Neuronal stem cell (in vitro differentiated cells): ENCODE measurements around the gene HIP1R.

Source experiments
- DNase-seq: peaks from one replicate; pipeline ENCODE4 v3.0.0-alpha.2; 2013; ENCODE audit warnings: low spot score
- H2AFZ ChIP-seq: one replicate; pipeline ENCODE4 v1.6.1; 2013; ENCODE audit warnings: mild to moderate bottlenecking, low read length, inconsistent platforms
- H2AK5ac ChIP-seq: 2 replicates; pipeline ENCODE4 v1.6.1; 2013; ENCODE audit warnings: low read depth, mild to moderate bottlenecking, inconsistent platforms, low read length, moderate library complexity, mixed read lengths
- H2BK120ac ChIP-seq: 2 replicates; pipeline ENCODE4 v1.6.1; 2013; ENCODE audit warnings: low read depth, mild to moderate bottlenecking, inconsistent platforms, low read length, moderate library complexity, mixed read lengths
- H2BK12ac ChIP-seq: one replicate; pipeline ENCODE4 v1.6.1; 2013; ENCODE audit warnings: low read length, inconsistent platforms
- H2BK15ac ChIP-seq: 2 replicates; pipeline ENCODE4 v1.6.1; 2013; ENCODE audit warnings: mild to moderate bottlenecking, low read length, inconsistent platforms, mixed read lengths
- H2BK5ac ChIP-seq: one replicate; pipeline ENCODE4 v1.6.1; 2013; ENCODE audit warnings: inconsistent platforms, mild to moderate bottlenecking, low read length, moderate library complexity
- H3K14ac ChIP-seq: one replicate; pipeline ENCODE4 v1.6.1; 2013; ENCODE audit warnings: low read length, inconsistent platforms
- H3K18ac ChIP-seq: 2 replicates; pipeline ENCODE4 v1.6.1; 2013; ENCODE audit warnings: low read length, inconsistent platforms
- H3K23ac ChIP-seq: 2 replicates; pipeline ENCODE4 v1.6.1; 2013; ENCODE audit warnings: low read depth, mild to moderate bottlenecking, mixed read lengths, low read length, inconsistent platforms; ENCODE audit not compliant: poor library complexity
- H3K27ac ChIP-seq: replicated peaks from 3 replicates; pipeline ENCODE4 v1.5.1; 2013; ENCODE audit warnings: low read length, inconsistent platforms
- H3K27me3 ChIP-seq, 3 experiments: 2 replicates each; pipeline ENCODE4 v1.6.1; 2013; ENCODE audit warnings: low read length in 3 of 3, mild to moderate bottlenecking in 2 of 3, inconsistent platforms in 1 of 3, low read depth in 1 of 3, mixed read lengths in 1 of 3, moderate library complexity in 1 of 3; ENCODE audit not compliant: control insufficient read depth in 3 of 3, insufficient read depth in 3 of 3
- H3K36me3 ChIP-seq, 2 donors: replicated peaks in 1 of 2; 2 replicates each; pipeline ENCODE4 v1.6.1; 2013; ENCODE audit warnings: low read length in 2 of 2; ENCODE audit not compliant: control insufficient read depth in 2 of 2, insufficient read depth in 2 of 2
- H3K4ac ChIP-seq: 2 replicates; pipeline ENCODE4 v1.6.1; 2013; ENCODE audit warnings: inconsistent platforms, mild to moderate bottlenecking, low read length, moderate library complexity
- H3K4me1 ChIP-seq, 2 donors: 1 replicate in 1 of 2; 2 replicates in 1 of 2; pipeline ENCODE4 v1.6.1; 2013; ENCODE audit warnings: low read length in 2 of 2, low read depth in 1 of 2; ENCODE audit not compliant: control insufficient read depth in 2 of 2, insufficient read depth in 1 of 2
- H3K4me2 ChIP-seq: one replicate; pipeline ENCODE4 v1.6.1; 2013; ENCODE audit warnings: mild to moderate bottlenecking, low read length, inconsistent platforms; ENCODE audit not compliant: insufficient read depth, poor library complexity, severe bottlenecking
- H3K4me3 ChIP-seq, 2 donors: 2 replicates each; pipeline ENCODE4 v1.5.1; 2013; ENCODE audit warnings: low read length in 2 of 2, mild to moderate bottlenecking in 2 of 2, inconsistent platforms in 1 of 2, moderate library complexity in 1 of 2
- H3K79me1 ChIP-seq: one replicate; pipeline ENCODE4 v1.6.1; 2013; ENCODE audit warnings: low read depth, mild to moderate bottlenecking, inconsistent platforms, low read length, moderate library complexity
- H3K9ac ChIP-seq: one replicate; pipeline ENCODE4 v1.6.1; 2013; ENCODE audit warnings: mild to moderate bottlenecking, low read depth, low read length, inconsistent platforms; ENCODE audit not compliant: poor library complexity
- H3K9me3 ChIP-seq, 2 donors: replicated peaks in 1 of 2; 2 replicates each; pipeline versions ENCODE3 to v1.6.1; 2013; ENCODE audit warnings: low read length in 2 of 2, mild to moderate bottlenecking in 2 of 2, inconsistent platforms in 1 of 2, low read depth in 1 of 2, mixed read lengths in 1 of 2, moderate library complexity in 1 of 2; ENCODE audit not compliant: control insufficient read depth in 2 of 2, insufficient read depth in 1 of 2
- H4K8ac ChIP-seq: one replicate; pipeline ENCODE4 v1.6.1; 2013; ENCODE audit warnings: low read depth, mild to moderate bottlenecking, inconsistent platforms, low read length, moderate library complexity
- H4K91ac ChIP-seq: one replicate; pipeline ENCODE4 v1.6.1; 2013; ENCODE audit warnings: low read length, low read depth, mild to moderate bottlenecking, inconsistent platforms; ENCODE audit not compliant: poor library complexity
- WGBS, 2 donors: extraction: QIAGEN DNeasy Blood & Tissue Kit; methylation state at CpG; one replicate each; pipeline ENCODE4 v1.1.7; 2013; ENCODE audit warnings: missing lambda C conversion rate in 2 of 2, mixed read lengths in 1 of 2; ENCODE audit not compliant: insufficient read length in 2 of 2, insufficient replicate concordance in 1 of 2; ENCODE audit errors: extremely low coverage in 2 of 2; 5-methylcytosine and 5-hydroxymethylcytosine counted together

HIP1R gene

DNA sequence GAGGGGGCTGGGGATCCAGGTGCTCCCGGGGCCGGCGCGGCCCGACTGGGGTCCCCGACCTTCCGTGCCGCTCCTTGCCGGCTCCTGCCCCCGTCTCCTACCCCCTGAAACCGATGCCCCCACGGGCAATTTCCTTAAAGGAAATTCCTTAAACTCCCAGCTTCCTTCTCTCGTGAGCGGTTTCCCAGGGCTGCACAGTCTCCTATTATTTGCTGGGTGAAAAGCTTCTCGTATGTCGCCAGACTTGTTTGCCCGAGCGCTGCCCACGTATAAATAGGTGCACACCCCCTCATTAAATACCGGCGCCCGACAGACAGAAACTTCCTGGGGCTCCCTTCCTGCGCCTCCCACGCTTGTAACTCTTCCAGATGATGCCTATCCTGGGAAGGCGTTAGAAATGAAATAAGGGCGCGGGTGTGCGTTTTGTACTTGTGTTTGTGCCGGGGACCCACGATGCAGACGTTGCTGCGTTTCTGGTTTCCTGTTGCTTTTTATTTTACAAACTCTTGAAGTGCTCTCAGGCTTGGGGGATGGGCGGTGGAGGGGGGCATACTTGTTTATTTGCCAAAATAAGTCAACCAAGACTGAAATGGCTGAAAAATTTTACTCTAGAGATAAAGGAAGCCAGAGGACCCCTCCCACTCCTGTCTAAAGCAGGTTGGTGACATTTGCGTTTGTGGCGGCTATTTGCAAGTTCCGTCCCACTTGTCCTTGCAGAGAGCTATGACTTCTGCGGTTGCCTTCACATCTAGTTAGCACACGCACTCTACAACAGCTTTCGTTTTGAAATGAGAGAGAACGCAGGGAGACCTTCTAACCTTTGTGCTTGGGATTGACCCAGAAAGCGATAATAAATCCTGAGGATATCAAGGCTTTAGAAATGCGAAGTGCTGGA is 1.0 kb downstream of the HIP1R start:
- Histone ChIP-seq H3K14ac (no peak overlapping the region), H2AFZ (peak overlapping the region; percentile 75), H3K79me1 (no peaks in the 10 kb centered on the region), H2BK15ac (no peak overlapping the region), H3K4me2 (peak overlapping the region; percentile 74), H2BK5ac (no peak overlapping the region), H2BK120ac (no peak overlapping the region), H4K8ac (no peak overlapping the region), H3K36me3 (peaks cover 0 to 3% of the 10 kb centered on the region in 2 donors), H2AK5ac (no peak overlapping the region), H3K4ac (no peak overlapping the region), H3K27ac (no peak overlapping the region), H3K9ac (no peak overlapping the region), H2BK12ac (no peak overlapping the region), H3K27me3 (peaks cover 0 to 15% (median 0%) of the 10 kb centered on the region in 3 experiments), H4K91ac (no peak overlapping the region), H3K9me3 (peaks cover 3 to 5% of the 10 kb centered on the region in 2 donors), H3K4me3 (peak overlapping the region; percentile 71 to 90), H3K23ac (no peak overlapping the region), H3K18ac (peak overlapping the region; percentile 45), H3K4me1 (peaks cover 4 to 21% of the 10 kb centered on the region in 2 donors)
- WGBS, 2 donors: no CpG with 5 or more reads among the region's 42 CpGs
- DNase-seq: no peak

DNA sequence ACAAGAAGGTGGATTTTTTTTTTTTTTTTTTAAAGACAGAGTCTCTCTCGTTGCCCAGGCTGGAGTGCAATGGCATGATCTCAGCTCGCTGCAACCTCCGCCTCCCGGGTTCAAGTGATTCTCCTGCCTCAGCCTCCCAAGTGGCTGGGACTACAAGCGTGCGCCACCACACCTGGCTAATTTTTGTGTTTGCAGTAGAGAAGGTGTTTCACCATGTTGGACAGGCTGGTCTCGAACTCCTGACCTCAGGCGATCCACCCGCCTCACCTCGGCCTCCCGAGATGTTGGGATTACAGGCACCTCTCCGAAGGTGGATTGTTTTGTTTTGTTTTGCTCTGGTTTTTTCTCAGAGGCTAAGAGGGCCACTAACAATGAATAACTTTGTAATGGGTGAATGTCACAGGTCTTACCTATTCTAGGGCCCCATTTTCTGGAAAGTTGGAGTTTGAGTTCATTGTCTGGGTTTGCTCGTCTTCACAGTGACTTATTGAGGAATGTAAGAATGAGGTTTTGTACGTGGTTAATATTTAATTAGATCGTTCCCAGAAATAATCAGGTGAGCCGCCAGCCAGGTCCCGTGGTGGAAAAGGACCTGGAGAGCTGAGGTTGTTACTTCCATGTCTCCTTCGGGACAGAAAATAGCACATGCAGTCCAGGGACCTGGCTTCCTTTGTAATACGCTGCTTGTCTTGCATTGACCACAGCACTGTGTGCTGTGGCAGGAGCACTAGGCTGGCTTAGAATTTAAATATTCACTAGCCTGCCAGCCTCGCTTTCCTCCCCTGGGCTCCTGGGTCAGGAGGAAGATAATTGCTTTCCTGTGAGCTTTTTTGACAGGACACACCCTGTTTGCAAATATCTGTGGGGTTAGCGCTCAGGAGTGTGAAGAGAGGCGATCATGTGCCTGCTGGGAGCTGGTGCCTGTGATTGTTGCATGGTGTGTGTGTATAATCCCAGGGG is 2.3 kb downstream of the HIP1R start:
- Histone ChIP-seq H3K9me3 (peaks cover 3 to 5% of the 10 kb centered on the region in 2 donors), H2BK5ac (no peak overlapping the region), H3K27ac (no peak overlapping the region), H2AFZ (no peak overlapping the region), H3K18ac (no peak overlapping the region), H3K27me3 (peaks cover 0 to 15% (median 0%) of the 10 kb centered on the region in 3 experiments), H3K4me3 (no peak overlapping the region), H2BK15ac (no peak overlapping the region), H2AK5ac (no peak overlapping the region), H3K14ac (no peak overlapping the region), H3K23ac (no peak overlapping the region), H3K79me1 (peaks cover 2% of the 10 kb centered on the region), H4K91ac (no peak overlapping the region), H2BK120ac (no peak overlapping the region), H3K4me1 (peaks cover 7 to 33% of the 10 kb centered on the region in 2 donors), H3K36me3 (peaks cover 0 to 3% of the 10 kb centered on the region in 2 donors), H3K4ac (no peak overlapping the region), H4K8ac (no peak overlapping the region), H3K9ac (no peak overlapping the region), H2BK12ac (no peak overlapping the region), H3K4me2 (no peak overlapping the region)
- WGBS, 2 donors: no CpG with 5 or more reads among the region's 22 CpGs
- no peak for DNase-seq

DNA sequence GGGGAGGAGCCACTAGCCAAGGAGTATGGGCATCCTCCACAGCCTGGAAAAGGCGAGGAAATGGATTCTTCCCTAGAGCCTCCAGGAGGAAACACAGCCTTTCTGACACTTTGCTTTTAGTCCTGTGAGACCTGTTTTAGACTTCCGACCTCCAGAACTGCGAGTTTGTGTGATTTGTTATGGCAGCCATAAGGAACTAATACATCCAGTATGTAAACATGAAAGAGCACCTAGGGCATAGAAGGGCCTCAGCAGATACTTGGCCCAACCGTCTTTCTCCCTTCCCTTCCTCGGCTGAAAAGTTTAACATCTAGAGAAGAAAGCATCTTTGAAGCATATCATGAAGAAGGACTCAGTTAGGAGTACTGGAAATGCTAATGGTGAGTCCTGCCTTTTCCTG is 3.6 kb downstream of the HIP1R start:
- no peak overlapping the region for H3K14ac ChIP-seq
- no peak overlapping the region for H2BK5ac ChIP-seq
- no peak overlapping the region for H3K9ac ChIP-seq
- no peak overlapping the region for H2BK15ac ChIP-seq
- no peak overlapping the region for H2AK5ac ChIP-seq
- no peak overlapping the region for H3K27ac ChIP-seq
- H2BK120ac ChIP-seq: no peak overlapping the region
- no peak overlapping the region for H2AFZ ChIP-seq
- no peak overlapping the region for H3K4ac ChIP-seq
- peaks cover 0 to 3% of the 10 kb centered on the region in 2 donors for H3K36me3 ChIP-seq
- peaks cover 3 to 5% of the 10 kb centered on the region in 2 donors for H3K9me3 ChIP-seq
- H3K18ac ChIP-seq: no peak overlapping the region
- H3K23ac ChIP-seq: no peak overlapping the region
- WGBS, 2 donors: no CpG with 5 or more reads among the region's 5 CpGs
- no peak overlapping the region for H3K4me3 ChIP-seq
- H3K27me3 ChIP-seq: peaks cover 0 to 15% (median 0%) of the 10 kb centered on the region in 3 experiments
- DNase-seq: no peak
- H3K4me1 ChIP-seq: peaks cover 11 to 35% of the 10 kb centered on the region in 2 donors
- no peak overlapping the region for H4K8ac ChIP-seq
- H4K91ac ChIP-seq: no peak overlapping the region
- H3K79me1 ChIP-seq: peaks cover 8% of the 10 kb centered on the region
- no peak overlapping the region for H3K4me2 ChIP-seq
- H2BK12ac ChIP-seq: no peak overlapping the region
